H1 (cell line): ENCODE data around the gene TSPAN17. TPM values are rescaled to one million over a fixed set of nuclear protein-coding genes. Genes with fewer than 3 reads are reported as not detected.

Source experiments
- CTCF ChIA-PET: fragments of 300-600 bp; sonication (Branson Sonifier 250); formaldehyde crosslinking; loops from one replicate; lab custom pipeline; 2021; ENCODE audit not compliant: partially characterized antibody; lab: Charles Lee
- POLR2A ChIA-PET: fragments of 300-600 bp; sonication (Branson Sonifier 250); formaldehyde crosslinking; loops from one replicate; lab custom pipeline; 2021; ENCODE audit warnings: inconsistent platforms; ENCODE audit not compliant: partially characterized antibody; lab: Charles Lee
- DNase-seq, 2 experiments: peaks; one replicate each; pipeline versions ENCODE4 v3.0.0 to v3.0.0-alpha.2; 2010 to 2022; ENCODE audit warnings: low spot score in 2 of 2, low read depth in 1 of 2, mixed read lengths in 1 of 2
- FAIRE-seq: peaks from 2 replicates; lab custom pipeline; 2011; peaks lifted over from hg19 to GRCh38; lab: Jason Lieb, UNC
- H2AFZ ChIP-seq: 2 replicates; pipeline ENCODE4 v1.8.1; 2012; ENCODE audit warnings: low read length, inconsistent platforms
- H2AK5ac ChIP-seq: 2 replicates; pipeline ENCODE4 v1.6.1; 2013; ENCODE audit warnings: low read depth, low read length
- H2BK120ac ChIP-seq: replicated peaks from 2 replicates; pipeline ENCODE3; 2013; ENCODE audit warnings: low read depth, low read length, inconsistent platforms
- H2BK12ac ChIP-seq: 2 replicates; pipeline ENCODE4 v1.6.1; 2013; ENCODE audit warnings: low read depth, low read length
- H2BK15ac ChIP-seq: 2 replicates; pipeline ENCODE4 v1.6.1; 2013; ENCODE audit warnings: low read length
- H2BK20ac ChIP-seq: 2 replicates; pipeline ENCODE4 v1.6.1; 2013; ENCODE audit warnings: low read length
- H2BK5ac ChIP-seq: 2 replicates; pipeline ENCODE4 v1.6.1; 2013; ENCODE audit warnings: low read depth, low read length
- H3K14ac ChIP-seq: 2 replicates; pipeline ENCODE4 v1.6.1; 2013; ENCODE audit warnings: inconsistent platforms; ENCODE audit not compliant: insufficient read length
- H3K18ac ChIP-seq: 2 replicates; pipeline ENCODE4 v1.6.1; 2013; ENCODE audit warnings: low read length; ENCODE audit errors: extremely low read depth
- H3K23ac ChIP-seq: 2 replicates; pipeline ENCODE4 v1.6.1; 2013; ENCODE audit warnings: inconsistent platforms; ENCODE audit not compliant: insufficient read length
- H3K23me2 ChIP-seq: 2 replicates; pipeline ENCODE4 v1.6.1; 2013; ENCODE audit warnings: low read depth, low read length
- H3K27ac ChIP-seq: 2 replicates; pipeline ENCODE4 v1.6.1; 2011; ENCODE audit warnings: low read depth, low read length, inconsistent platforms
- H3K27me3 ChIP-seq, 4 experiments: replicated peaks in 1 of 4; 1 replicate in 1 of 4; 2 replicates in 3 of 4; pipeline versions ENCODE4 v1.6.1 to v1.8.1; 2011 to 2013; ENCODE audit warnings: low read length in 3 of 4, mild to moderate bottlenecking in 3 of 4, inconsistent platforms in 2 of 4, mixed read lengths in 2 of 4, moderate library complexity in 1 of 4; ENCODE audit not compliant: control insufficient read depth in 3 of 4, insufficient read depth in 3 of 4; ENCODE audit errors: extremely low read depth in 1 of 4
- H3K36me3 ChIP-seq, 4 experiments: 2 replicates each; pipeline versions ENCODE4 v1.6.1 to v1.8.1; 2011 to 2013; ENCODE audit warnings: mild to moderate bottlenecking in 4 of 4, low read length in 3 of 4, moderate library complexity in 2 of 4, control low read depth in 1 of 4, inconsistent platforms in 1 of 4; ENCODE audit not compliant: insufficient read depth in 4 of 4, control insufficient read depth in 2 of 4
- H3K4ac ChIP-seq: replicated peaks from 2 replicates; pipeline ENCODE3; 2013; ENCODE audit warnings: low read length, low read depth, mixed read lengths, inconsistent platforms; ENCODE audit not compliant: insufficient read length
- H3K4me1 ChIP-seq, 4 experiments: replicated peaks in 1 of 4; 1 replicate in 1 of 4; 2 replicates in 3 of 4; pipeline versions ENCODE4 v1.6.1 to v1.8.1; 2011 to 2013; ENCODE audit warnings: low read length in 3 of 4, inconsistent platforms in 2 of 4, mixed read lengths in 1 of 4; ENCODE audit not compliant: insufficient read depth in 4 of 4, control insufficient read depth in 3 of 4
- H3K4me2 ChIP-seq, 2 experiments: 2 replicates each; pipeline versions ENCODE4 v1.6.1 to v1.8.1; 2011 to 2013; ENCODE audit warnings: low read depth in 2 of 2, low read length in 2 of 2, control low read depth in 1 of 2, inconsistent platforms in 1 of 2, mild to moderate bottlenecking in 1 of 2; ENCODE audit not compliant: insufficient read depth in 1 of 2
- H3K4me3 ChIP-seq, 4 experiments: fragments of 200-600, 300-600 bp in 1 of 4; sonication (generic), shearing (Covaris generic), sonication (Bioruptor Twin) in 1 of 4; 2 replicates each; pipeline versions ENCODE4 v1.5.1 to v1.8.1; 2011 to 2016; ENCODE audit warnings: low read length in 4 of 4, low read depth in 3 of 4, control low read depth in 2 of 4, inconsistent platforms in 2 of 4, mild to moderate bottlenecking in 2 of 4, mixed read lengths in 1 of 4, moderate library complexity in 1 of 4; ENCODE audit not compliant: insufficient read depth in 2 of 4; ENCODE audit errors: extremely low read depth in 1 of 4
- H3K56ac ChIP-seq: replicated peaks from 2 replicates; pipeline ENCODE3; 2013; ENCODE audit warnings: low read depth, mild to moderate bottlenecking, mixed read lengths, low read length, inconsistent platforms; ENCODE audit not compliant: insufficient read length
- H3K79me1 ChIP-seq: 2 replicates; pipeline ENCODE4 v1.6.1; 2013; ENCODE audit warnings: low read depth, low read length, control low read depth
- H3K79me2 ChIP-seq, 2 experiments: 2 replicates each; pipeline versions ENCODE4 v1.6.1 to v1.8.1; 2012 to 2013; ENCODE audit warnings: low read length in 2 of 2, mild to moderate bottlenecking in 2 of 2, inconsistent platforms in 1 of 2; ENCODE audit not compliant: insufficient read depth in 2 of 2, control insufficient read depth in 1 of 2
- H3K9ac ChIP-seq, 4 experiments: replicated peaks in 1 of 4; 1 replicate in 1 of 4; 2 replicates in 3 of 4; pipeline versions ENCODE4 v1.6.1 to v1.8.1; 2011 to 2013; ENCODE audit warnings: low read depth in 3 of 4, low read length in 3 of 4, control low read depth in 2 of 4, mild to moderate bottlenecking in 2 of 4, moderate library complexity in 2 of 4, inconsistent platforms in 1 of 4; ENCODE audit errors: extremely low read depth in 1 of 4
- H3K9me3 ChIP-seq, 2 experiments: 2 replicates each; pipeline versions ENCODE4 v1.6.1 to v1.8.1; 2012 to 2013; ENCODE audit warnings: mild to moderate bottlenecking in 2 of 2, moderate library complexity in 2 of 2, control low read depth in 1 of 2, inconsistent platforms in 1 of 2, low read depth in 1 of 2, low read length in 1 of 2, mixed read lengths in 1 of 2; ENCODE audit not compliant: insufficient read depth in 2 of 2
- H4K20me1 ChIP-seq, 2 experiments: replicated peaks in 1 of 2; 2 replicates each; pipeline versions ENCODE3 to v1.8.1; 2011 to 2013; ENCODE audit warnings: inconsistent platforms in 2 of 2, low read length in 2 of 2, mild to moderate bottlenecking in 1 of 2; ENCODE audit not compliant: insufficient read depth in 2 of 2, control insufficient read depth in 1 of 2
- H4K5ac ChIP-seq: 2 replicates; pipeline ENCODE4 v1.6.1; 2013; ENCODE audit warnings: low read length, low read depth, mixed read lengths, inconsistent platforms; ENCODE audit not compliant: insufficient read length
- H4K8ac ChIP-seq: 2 replicates; pipeline ENCODE4 v1.8.0; 2013; ENCODE audit warnings: mild to moderate bottlenecking, moderate library complexity, low read length, inconsistent platforms; ENCODE audit not compliant: insufficient read depth; ENCODE audit errors: extremely low read depth
- H4K91ac ChIP-seq: replicated peaks from 2 replicates; pipeline ENCODE3; 2013; ENCODE audit warnings: low read length, mixed read lengths, inconsistent platforms; ENCODE audit not compliant: insufficient read length
- ASH2L ChIP-seq: fragments of 200-600, 300-600 bp; sonication (generic); IDR thresholded peaks from one replicate; pipeline ENCODE4 v1.7.1; 2017; ENCODE audit warnings: low read length
- E2F6 ChIP-seq: IDR thresholded peaks from 2 replicates; pipeline ENCODE4 v1.6.1; 2012; ENCODE audit warnings: inconsistent platforms
- GABPA ChIP-seq: IDR thresholded peaks from 2 replicates; pipeline ENCODE4 v1.6.1; 2011; ENCODE audit warnings: mild to moderate bottlenecking, low read length, moderate library complexity, borderline replicate concordance; ENCODE audit not compliant: insufficient read depth
- POU5F1 ChIP-seq: IDR thresholded peaks from 2 replicates; pipeline ENCODE4 v1.6.1; 2011; ENCODE audit warnings: low read depth, mild to moderate bottlenecking, low read length, moderate library complexity
- SIRT6 ChIP-seq: IDR thresholded peaks from one replicate; pipeline ENCODE4 v1.7.1; 2012; ENCODE audit warnings: low read length, inconsistent platforms
- TAF7 ChIP-seq: optimal IDR thresholded peaks from 2 replicates; pipeline ENCODE3; 2011; ENCODE audit warnings: low read depth, mild to moderate bottlenecking, inconsistent platforms, low read length, moderate library complexity, borderline replicate concordance
- WGBS, 2 experiments: shearing (Covaris generic) in 1 of 2; methylation state at CpG; one replicate each; pipeline versions ENCODE4 v1.1.6 to v1.1.7; 2013 to 2015; ENCODE audit warnings: low lambda C conversion rate in 2 of 2, mixed read lengths in 2 of 2, inconsistent platforms in 1 of 2, low coverage in 1 of 2, missing lambda C conversion rate in 1 of 2; ENCODE audit not compliant: insufficient replicate concordance in 2 of 2, insufficient coverage in 1 of 2, insufficient read length in 1 of 2; ENCODE audit errors: extremely low coverage in 1 of 2, missing lambda C conversion rate in 1 of 2; 5-methylcytosine and 5-hydroxymethylcytosine counted together
- polyA plus RNA-seq, 7 experiments: library from polyadenylated mRNA; depleted of rRNA in 3 of 7; stranded (reverse) in 5 of 7; unstranded in 2 of 7; fragments of >200 nt in 5 of 7; fragments of 200-250 nt in 2 of 7; gene quantifications; 1 replicate in 5 of 7; 2 replicates in 1 of 7; 4 replicates in 1 of 7; pipeline versions ENCODE4 v1.2.1 to v1.2.3, GENCODE V29; 2011 to 2013; ENCODE audit warnings: missing spikeins in 2 of 7, mixed read lengths in 2 of 7
- total RNA-seq: library from RNA; stranded (reverse); fragmentation: NEBNext Ultra II Directional; extraction: Animal tissue kit (Norgen Biotek cat#: 25700); gene quantifications from 2 replicates; pipeline ENCODE4 v1.2.1, GENCODE V29; 2021
- TF ChIP-seq, protein P1 (sequence below): IDR thresholded peaks from 2 replicates; pipeline ENCODE4 v1.6.1; 2011; ENCODE audit warnings: low read depth, mild to moderate bottlenecking, low read length; ENCODE audit not compliant: insufficient read depth
- TF ChIP-seq, protein P2 (sequence below), 3 experiments: IDR thresholded peaks; 1 replicate in 2 of 3; 2 replicates in 1 of 3; pipeline versions ENCODE4 v1.5.1 to v1.6.1; 2011; ENCODE audit warnings: low read length in 3 of 3, mild to moderate bottlenecking in 3 of 3, inconsistent platforms in 2 of 3, low read depth in 1 of 3, moderate library complexity in 1 of 3; ENCODE audit not compliant: insufficient read depth in 1 of 3; ENCODE audit errors: control extremely low read depth in 1 of 3
- TF ChIP-seq, protein P3 (sequence below): IDR thresholded peaks from 2 replicates; pipeline ENCODE4 v1.6.1; 2011; ENCODE audit warnings: low read length, improper control_type of control experiment

Gene TSPAN17
- total and polyA plus RNA-seq, 2 of the 8 experiments (the other 6 are each of a cell fraction or from before 2014, with no cell fraction given): 41.5 to 53.7 TPM

DNA sequence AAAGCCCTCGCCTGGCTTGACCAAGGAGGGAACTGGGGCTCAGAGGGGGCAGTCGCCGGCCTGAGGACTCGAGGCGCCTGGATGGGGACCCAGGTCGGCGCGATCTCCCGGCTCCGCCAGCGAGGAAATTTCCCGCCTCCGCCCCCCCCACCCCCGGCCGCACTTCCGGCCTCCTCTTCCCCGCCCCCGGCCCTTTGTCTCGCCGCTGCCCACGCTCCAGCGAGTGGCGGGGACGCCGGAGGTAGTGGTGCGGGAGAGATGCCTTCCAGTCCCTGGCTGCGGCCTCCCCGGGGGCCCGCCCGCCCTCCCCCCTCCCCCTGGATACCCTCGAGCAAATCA lies 36.9 kb upstream of the TSPAN17 start:
- Histone ChIP-seq H3K36me3 (no peaks in the 10 kb centered on the region), H3K23me2 (peaks cover 8% of the 10 kb centered on the region), H4K20me1 (peaks cover 5 to 8% of the 10 kb centered on the region in 2 experiments), H3K4me3 (peak overlapping the region; percentile 42 to 65 (median 44)), H2AK5ac (no peak overlapping the region), H4K8ac (no peak overlapping the region), H2AFZ (no peak overlapping the region), H3K23ac (no peak overlapping the region), H3K27ac (no peak overlapping the region), H3K27me3 (peaks cover 0 to 14% (median 10%) of the 10 kb centered on the region in 4 experiments; a peak in 5 of 7 replicates), H3K4me2 (peak overlapping the region; percentile 87 to 93), H2BK120ac (no peak overlapping the region), H3K56ac (no peak overlapping the region), H3K9me3 (no peaks in the 10 kb centered on the region), H3K9ac (no peak overlapping the region), H4K91ac (no peak overlapping the region), H2BK12ac (no peak overlapping the region), H3K4ac (no peak overlapping the region), H3K79me2 (no peaks in the 10 kb centered on the region), H3K4me1 (peaks cover 0 to 8% (median 5%) of the 10 kb centered on the region in 4 experiments; a peak in 5 of 7 replicates), H2BK15ac (no peak overlapping the region), H2BK5ac (no peak overlapping the region), H4K5ac (no peak overlapping the region), H2BK20ac (no peak overlapping the region), H3K14ac (no peak overlapping the region), H3K18ac (no peak overlapping the region; the same call in 1 of the 2 replicates), H3K79me1 (no peaks in the 10 kb centered on the region)
- DNase-seq (no peak), FAIRE-seq (no peak)
- ChIA-PET POLR2A (no interaction called here), CTCF (interaction anchor here (1.0 to 1.9 kb wide), 2 partner anchors 11 to 14 kb away, joined by 3 to 5 read pairs; no protein-coding TSS in a partner anchor)
- WGBS, 2 experiments: 0% methylated on average over 1 of the region's 31 CpGs; no CpG with 5 or more reads in 1 of the 2 experiments
- no peak for TF ChIP-seq ASH2L
- no peak for TF ChIP-seq SIRT6
- TF ChIP-seq POU5F1: no peak
- no peak for TF ChIP-seq E2F6
- no peak for TF ChIP-seq GABPA
- TF ChIP-seq, protein P1, sequence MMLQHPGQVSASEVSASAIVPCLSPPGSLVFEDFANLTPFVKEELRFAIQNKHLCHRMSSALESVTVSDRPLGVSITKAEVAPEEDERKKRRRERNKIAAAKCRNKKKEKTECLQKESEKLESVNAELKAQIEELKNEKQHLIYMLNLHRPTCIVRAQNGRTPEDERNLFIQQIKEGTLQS: no peak
- TF ChIP-seq, protein P2, sequence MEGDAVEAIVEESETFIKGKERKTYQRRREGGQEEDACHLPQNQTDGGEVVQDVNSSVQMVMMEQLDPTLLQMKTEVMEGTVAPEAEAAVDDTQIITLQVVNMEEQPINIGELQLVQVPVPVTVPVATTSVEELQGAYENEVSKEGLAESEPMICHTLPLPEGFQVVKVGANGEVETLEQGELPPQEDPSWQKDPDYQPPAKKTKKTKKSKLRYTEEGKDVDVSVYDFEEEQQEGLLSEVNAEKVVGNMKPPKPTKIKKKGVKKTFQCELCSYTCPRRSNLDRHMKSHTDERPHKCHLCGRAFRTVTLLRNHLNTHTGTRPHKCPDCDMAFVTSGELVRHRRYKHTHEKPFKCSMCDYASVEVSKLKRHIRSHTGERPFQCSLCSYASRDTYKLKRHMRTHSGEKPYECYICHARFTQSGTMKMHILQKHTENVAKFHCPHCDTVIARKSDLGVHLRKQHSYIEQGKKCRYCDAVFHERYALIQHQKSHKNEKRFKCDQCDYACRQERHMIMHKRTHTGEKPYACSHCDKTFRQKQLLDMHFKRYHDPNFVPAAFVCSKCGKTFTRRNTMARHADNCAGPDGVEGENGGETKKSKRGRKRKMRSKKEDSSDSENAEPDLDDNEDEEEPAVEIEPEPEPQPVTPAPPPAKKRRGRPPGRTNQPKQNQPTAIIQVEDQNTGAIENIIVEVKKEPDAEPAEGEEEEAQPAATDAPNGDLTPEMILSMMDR (IDR thresholded peaks at IDR 0.05; ENCODE audit: control extremely low read depth in 1 of 3, insufficient read depth in 1 of 3, low read depth in 1 of 3, low read length in 3 of 3): no peak
- TF ChIP-seq, protein P3, sequence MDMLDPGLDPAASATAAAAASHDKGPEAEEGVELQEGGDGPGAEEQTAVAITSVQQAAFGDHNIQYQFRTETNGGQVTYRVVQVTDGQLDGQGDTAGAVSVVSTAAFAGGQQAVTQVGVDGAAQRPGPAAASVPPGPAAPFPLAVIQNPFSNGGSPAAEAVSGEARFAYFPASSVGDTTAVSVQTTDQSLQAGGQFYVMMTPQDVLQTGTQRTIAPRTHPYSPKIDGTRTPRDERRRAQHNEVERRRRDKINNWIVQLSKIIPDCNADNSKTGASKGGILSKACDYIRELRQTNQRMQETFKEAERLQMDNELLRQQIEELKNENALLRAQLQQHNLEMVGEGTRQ: no peak
- no peak for TF ChIP-seq TAF7
